HL-60 (cell line): ENCODE measurements around the gene EDC3.

Source experiments
- DNase-seq, 2 experiments: peaks; one replicate each; pipeline ENCODE4 v3.0.0-alpha.2; 2010 to 2020; ENCODE audit warnings: low read depth in 1 of 2, low spot score in 1 of 2
- H3K27ac ChIP-seq: fragments of 250-450 bp; sonication (Bioruptor Pico); replicated peaks from 2 replicates; pipeline ENCODE4 v1.5.1; 2020; ENCODE audit warnings: mild to moderate bottlenecking, moderate library complexity
- H3K27me3 ChIP-seq: fragments of 250-450 bp; sonication (Bioruptor Pico); 2 replicates; pipeline ENCODE4 v1.5.1; 2021; ENCODE audit warnings: mild to moderate bottlenecking, moderate library complexity; ENCODE audit not compliant: insufficient read depth, poor library complexity, severe bottlenecking
- H3K4me3 ChIP-seq: replicated peaks from 2 replicates; pipeline ENCODE4 v1.5.1; 2011; ENCODE audit warnings: mild to moderate bottlenecking, control low read depth, low read length; ENCODE audit not compliant: insufficient read depth
- GABPA ChIP-seq: IDR thresholded peaks from 2 replicates; pipeline ENCODE4 v1.6.1; 2012; ENCODE audit warnings: low read depth
- POLR2AphosphoS5 ChIP-seq: IDR thresholded peaks from 2 replicates; pipeline ENCODE4 v1.6.1; 2012; ENCODE audit warnings: low read depth
- SPI1 ChIP-seq: IDR thresholded peaks from 2 replicates; pipeline ENCODE4 v1.6.1; 2012; ENCODE audit warnings: low read depth, mild to moderate bottlenecking, borderline replicate concordance
- TF ChIP-seq, protein P1 (sequence below): IDR thresholded peaks from 2 replicates; pipeline ENCODE4 v1.6.1; 2012; ENCODE audit warnings: low read depth; ENCODE audit not compliant: insufficient replicate concordance
- TF ChIP-seq, protein P2 (sequence below): IDR thresholded peaks from one replicate; pipeline ENCODE4 v1.5.1; 2011; ENCODE audit warnings: low read length, control low read depth, inconsistent platforms; ENCODE audit not compliant: insufficient read depth

EDC3 gene

DNA sequence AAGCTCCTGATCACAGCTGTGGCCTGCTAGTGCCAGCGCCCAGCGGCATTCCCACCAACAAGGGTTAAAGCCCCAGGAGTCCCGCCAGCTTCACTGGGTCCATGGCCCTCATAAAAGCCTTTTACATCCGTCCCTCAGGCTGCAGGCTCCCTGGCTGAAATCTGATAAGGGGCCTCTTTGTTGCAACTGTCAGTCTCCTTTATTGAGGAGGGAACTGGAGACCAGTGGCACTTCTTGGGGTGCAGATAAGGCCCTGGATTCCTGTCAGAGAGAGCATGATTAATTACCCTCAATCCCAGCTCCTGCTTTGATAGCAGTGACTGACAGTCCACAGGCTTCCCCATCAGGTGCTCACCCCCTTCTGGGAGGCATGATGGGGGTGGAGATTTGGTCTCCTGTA lies 111.0 kb downstream of the EDC3 start:
- no peak for DNase-seq
- no peak for TF ChIP-seq POLR2AphosphoS5
- no peak for TF ChIP-seq GABPA
- TF ChIP-seq, protein P1, sequence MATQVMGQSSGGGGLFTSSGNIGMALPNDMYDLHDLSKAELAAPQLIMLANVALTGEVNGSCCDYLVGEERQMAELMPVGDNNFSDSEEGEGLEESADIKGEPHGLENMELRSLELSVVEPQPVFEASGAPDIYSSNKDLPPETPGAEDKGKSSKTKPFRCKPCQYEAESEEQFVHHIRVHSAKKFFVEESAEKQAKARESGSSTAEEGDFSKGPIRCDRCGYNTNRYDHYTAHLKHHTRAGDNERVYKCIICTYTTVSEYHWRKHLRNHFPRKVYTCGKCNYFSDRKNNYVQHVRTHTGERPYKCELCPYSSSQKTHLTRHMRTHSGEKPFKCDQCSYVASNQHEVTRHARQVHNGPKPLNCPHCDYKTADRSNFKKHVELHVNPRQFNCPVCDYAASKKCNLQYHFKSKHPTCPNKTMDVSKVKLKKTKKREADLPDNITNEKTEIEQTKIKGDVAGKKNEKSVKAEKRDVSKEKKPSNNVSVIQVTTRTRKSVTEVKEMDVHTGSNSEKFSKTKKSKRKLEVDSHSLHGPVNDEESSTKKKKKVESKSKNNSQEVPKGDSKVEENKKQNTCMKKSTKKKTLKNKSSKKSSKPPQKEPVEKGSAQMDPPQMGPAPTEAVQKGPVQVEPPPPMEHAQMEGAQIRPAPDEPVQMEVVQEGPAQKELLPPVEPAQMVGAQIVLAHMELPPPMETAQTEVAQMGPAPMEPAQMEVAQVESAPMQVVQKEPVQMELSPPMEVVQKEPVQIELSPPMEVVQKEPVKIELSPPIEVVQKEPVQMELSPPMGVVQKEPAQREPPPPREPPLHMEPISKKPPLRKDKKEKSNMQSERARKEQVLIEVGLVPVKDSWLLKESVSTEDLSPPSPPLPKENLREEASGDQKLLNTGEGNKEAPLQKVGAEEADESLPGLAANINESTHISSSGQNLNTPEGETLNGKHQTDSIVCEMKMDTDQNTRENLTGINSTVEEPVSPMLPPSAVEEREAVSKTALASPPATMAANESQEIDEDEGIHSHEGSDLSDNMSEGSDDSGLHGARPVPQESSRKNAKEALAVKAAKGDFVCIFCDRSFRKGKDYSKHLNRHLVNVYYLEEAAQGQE = no peak
- no peak for TF ChIP-seq SPI1
- TF ChIP-seq, protein P2, sequence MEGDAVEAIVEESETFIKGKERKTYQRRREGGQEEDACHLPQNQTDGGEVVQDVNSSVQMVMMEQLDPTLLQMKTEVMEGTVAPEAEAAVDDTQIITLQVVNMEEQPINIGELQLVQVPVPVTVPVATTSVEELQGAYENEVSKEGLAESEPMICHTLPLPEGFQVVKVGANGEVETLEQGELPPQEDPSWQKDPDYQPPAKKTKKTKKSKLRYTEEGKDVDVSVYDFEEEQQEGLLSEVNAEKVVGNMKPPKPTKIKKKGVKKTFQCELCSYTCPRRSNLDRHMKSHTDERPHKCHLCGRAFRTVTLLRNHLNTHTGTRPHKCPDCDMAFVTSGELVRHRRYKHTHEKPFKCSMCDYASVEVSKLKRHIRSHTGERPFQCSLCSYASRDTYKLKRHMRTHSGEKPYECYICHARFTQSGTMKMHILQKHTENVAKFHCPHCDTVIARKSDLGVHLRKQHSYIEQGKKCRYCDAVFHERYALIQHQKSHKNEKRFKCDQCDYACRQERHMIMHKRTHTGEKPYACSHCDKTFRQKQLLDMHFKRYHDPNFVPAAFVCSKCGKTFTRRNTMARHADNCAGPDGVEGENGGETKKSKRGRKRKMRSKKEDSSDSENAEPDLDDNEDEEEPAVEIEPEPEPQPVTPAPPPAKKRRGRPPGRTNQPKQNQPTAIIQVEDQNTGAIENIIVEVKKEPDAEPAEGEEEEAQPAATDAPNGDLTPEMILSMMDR = no peak
- H3K4me3 ChIP-seq = no peak overlapping the region
- no peaks in the 10 kb centered on the region for H3K27me3 ChIP-seq
- no peak overlapping the region for H3K27ac ChIP-seq

DNA sequence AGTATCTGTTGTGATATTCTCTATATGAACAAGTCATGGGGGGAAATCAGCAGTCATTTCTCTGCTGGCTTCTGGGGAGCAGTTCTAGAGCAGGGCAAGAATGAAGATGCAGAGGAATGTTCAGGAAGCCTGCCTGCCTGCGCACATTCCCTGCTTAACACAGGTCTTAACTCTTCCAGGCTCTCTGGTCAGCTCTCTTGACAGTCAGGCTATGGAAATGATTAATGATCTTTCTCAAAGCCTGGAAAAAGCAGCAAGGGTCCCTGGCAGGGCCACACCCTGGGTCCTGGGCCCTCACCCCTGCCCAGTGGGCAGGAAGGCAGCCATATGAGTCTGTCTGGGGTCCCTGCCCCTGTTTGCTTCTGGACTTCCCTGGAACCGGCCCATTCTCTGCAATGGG lies 111.6 kb downstream of the EDC3 start:
- Histone ChIP-seq H3K27me3 (no peaks in the 10 kb centered on the region), H3K27ac (no peak overlapping the region), H3K4me3 (no peak overlapping the region)
- TF ChIP-seq, protein P2 = no peak
- TF ChIP-seq POLR2AphosphoS5 (no peak), SPI1 (no peak), GABPA (no peak)
- TF ChIP-seq, protein P1 = no peak
- no peak for DNase-seq
